PFSK-1 (cell line): Measurements from ENCODE around the gene GALNT12.

Experiments used
- POLR2AphosphoS5 ChIP-seq: IDR thresholded peaks from 2 replicates; pipeline ENCODE4 v1.6.1; 2012; ENCODE audit warnings: low read depth, mild to moderate bottlenecking, control low read depth, low read length, moderate library complexity
- TF ChIP-seq, protein P1 (sequence below), 2 experiments: IDR thresholded peaks; 2 replicates each; pipeline versions ENCODE4 v1.6.1 to v1.8.0; 2011 to 2012; ENCODE audit warnings: low read depth in 2 of 2, low read length in 2 of 2, control low read depth in 1 of 2, inconsistent platforms in 1 of 2, mild to moderate bottlenecking in 1 of 2, moderate library complexity in 1 of 2; ENCODE audit not compliant: insufficient read depth in 1 of 2

DNA sequence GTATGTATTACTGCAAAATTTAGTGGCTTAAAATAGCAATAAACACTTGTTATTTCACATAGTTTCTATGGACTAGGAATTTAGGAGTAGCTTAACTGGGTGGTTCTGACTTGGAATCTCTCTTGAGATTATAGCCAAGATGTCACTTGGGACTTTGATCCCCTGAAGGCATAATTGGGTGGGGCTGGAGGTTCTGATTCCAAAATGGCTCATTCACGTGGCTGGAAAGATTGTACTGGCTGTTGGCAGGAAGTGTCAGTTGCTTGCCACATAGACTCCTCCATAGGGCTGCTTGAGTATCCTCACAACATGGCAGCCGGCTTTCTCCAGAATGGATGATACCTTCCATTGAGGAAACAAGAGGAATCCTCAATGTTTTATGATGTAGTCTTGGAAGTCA, 11.3 kb downstream of the GALNT12 start:
- TF ChIP-seq, protein P1, sequence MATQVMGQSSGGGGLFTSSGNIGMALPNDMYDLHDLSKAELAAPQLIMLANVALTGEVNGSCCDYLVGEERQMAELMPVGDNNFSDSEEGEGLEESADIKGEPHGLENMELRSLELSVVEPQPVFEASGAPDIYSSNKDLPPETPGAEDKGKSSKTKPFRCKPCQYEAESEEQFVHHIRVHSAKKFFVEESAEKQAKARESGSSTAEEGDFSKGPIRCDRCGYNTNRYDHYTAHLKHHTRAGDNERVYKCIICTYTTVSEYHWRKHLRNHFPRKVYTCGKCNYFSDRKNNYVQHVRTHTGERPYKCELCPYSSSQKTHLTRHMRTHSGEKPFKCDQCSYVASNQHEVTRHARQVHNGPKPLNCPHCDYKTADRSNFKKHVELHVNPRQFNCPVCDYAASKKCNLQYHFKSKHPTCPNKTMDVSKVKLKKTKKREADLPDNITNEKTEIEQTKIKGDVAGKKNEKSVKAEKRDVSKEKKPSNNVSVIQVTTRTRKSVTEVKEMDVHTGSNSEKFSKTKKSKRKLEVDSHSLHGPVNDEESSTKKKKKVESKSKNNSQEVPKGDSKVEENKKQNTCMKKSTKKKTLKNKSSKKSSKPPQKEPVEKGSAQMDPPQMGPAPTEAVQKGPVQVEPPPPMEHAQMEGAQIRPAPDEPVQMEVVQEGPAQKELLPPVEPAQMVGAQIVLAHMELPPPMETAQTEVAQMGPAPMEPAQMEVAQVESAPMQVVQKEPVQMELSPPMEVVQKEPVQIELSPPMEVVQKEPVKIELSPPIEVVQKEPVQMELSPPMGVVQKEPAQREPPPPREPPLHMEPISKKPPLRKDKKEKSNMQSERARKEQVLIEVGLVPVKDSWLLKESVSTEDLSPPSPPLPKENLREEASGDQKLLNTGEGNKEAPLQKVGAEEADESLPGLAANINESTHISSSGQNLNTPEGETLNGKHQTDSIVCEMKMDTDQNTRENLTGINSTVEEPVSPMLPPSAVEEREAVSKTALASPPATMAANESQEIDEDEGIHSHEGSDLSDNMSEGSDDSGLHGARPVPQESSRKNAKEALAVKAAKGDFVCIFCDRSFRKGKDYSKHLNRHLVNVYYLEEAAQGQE (IDR thresholded peaks at IDR 0.05; ENCODE audit: insufficient read depth in 1 of 2, low read depth in 2 of 2, low read length in 2 of 2), result no peak
- no peak for TF ChIP-seq POLR2AphosphoS5
